Prostate gland (tissue), 2 donors: ENCODE results near the gene PRICKLE3.

Experiments
- CTCF ChIP-seq, 4 experiments: fragments of 200-600 bp in 2 of 4; fragments of 450-650 bp in 2 of 4; sonication (generic) in 2 of 4; IDR thresholded peaks; 1 replicate in 3 of 4; 2 replicates in 1 of 4; pipeline ENCODE4 v1.5.1; 2016 to 2019; ENCODE audit warnings: antibody characterized with exemption in 4 of 4, mild to moderate bottlenecking in 2 of 4, moderate library complexity in 2 of 4
- POLR2AphosphoS5 ChIP-seq: sonication (generic); formaldehyde crosslinking; IDR thresholded peaks from one replicate; pipeline ENCODE4 v1.6.1; 2017; ENCODE audit warnings: antibody characterized with exemption

- TF ChIP-seq CTCF (IDR thresholded peaks at IDR 0.05) (no peak), POLR2AphosphoS5 (no peak)
Observed at GRCh38 chrX:49193542-49193964, 7.4 kb upstream of the PRICKLE3 start.
